Aorta (tissue), 5 donors: ENCODE results near the gene SMC5. TPM values are rescaled to one million over a fixed set of nuclear protein-coding genes. Genes with fewer than 3 reads are reported as not detected.
"Not testable (repeated sequence)": the region's sequence is repeated elsewhere in the genome, so short reads cannot be mapped to it uniquely, and the experiment has no call there.

Source experiments
- ATAC-seq: fragments of 200-7000 bp; cut with Tn5 transposase; one replicate; pipeline ENCODE4 v1.9.1; 2022; ENCODE audit warnings: moderate library complexity; ENCODE audit not compliant: low FRiP score
- DNase-seq, 2 donors: peaks; one replicate each; pipeline ENCODE4 v3.0.0-alpha.2; 2020
- H3K27ac ChIP-seq, 2 donors: one replicate each; pipeline ENCODE4 v1.5.1; 2013; ENCODE audit warnings: low read length in 2 of 2, mild to moderate bottlenecking in 2 of 2, moderate library complexity in 2 of 2, control low read depth in 1 of 2, inconsistent platforms in 1 of 2, low read depth in 1 of 2
- H3K27me3 ChIP-seq, 2 donors: one replicate each; pipeline ENCODE4 v1.6.1; 2013; ENCODE audit warnings: control low read depth in 1 of 2, low read length in 1 of 2, mild to moderate bottlenecking in 1 of 2, moderate library complexity in 1 of 2; ENCODE audit not compliant: insufficient read depth in 2 of 2, control insufficient read depth in 1 of 2
- H3K36me3 ChIP-seq, 2 donors: one replicate each; pipeline ENCODE4 v1.6.1; 2013; ENCODE audit warnings: control low read depth in 1 of 2, low read length in 1 of 2, mild to moderate bottlenecking in 1 of 2; ENCODE audit not compliant: insufficient read depth in 2 of 2, control insufficient read depth in 1 of 2
- H3K4me1 ChIP-seq, 2 donors: one replicate each; pipeline ENCODE4 v1.6.1; 2013; ENCODE audit warnings: low read length in 2 of 2, control low read depth in 1 of 2, mild to moderate bottlenecking in 1 of 2, moderate library complexity in 1 of 2; ENCODE audit not compliant: insufficient read depth in 2 of 2, control insufficient read depth in 1 of 2
- H3K4me3 ChIP-seq, 2 donors: one replicate each; pipeline ENCODE4 v1.5.1; 2013; ENCODE audit warnings: low read length in 2 of 2, control low read depth in 1 of 2, mild to moderate bottlenecking in 1 of 2
- H3K9me3 ChIP-seq: one replicate; pipeline ENCODE4 v1.6.1; 2013; ENCODE audit warnings: mild to moderate bottlenecking, low read length; ENCODE audit not compliant: control insufficient read depth
- WGBS, 2 donors: extraction: QIAGEN DNeasy Blood & Tissue Kit; methylation state at CpG; one replicate each; pipeline ENCODE4 v1.1.7; 2013; 5-methylcytosine and 5-hydroxymethylcytosine counted together
- intact Hi-C, 2 donors: fragments of 100-400 bp; cut with DNase I; formaldehyde crosslinking; loops; one replicate each; pipeline versions ENCODE4 v1.14.2 to v1.15.0; 2022
- polyA plus RNA-seq, 2 donors: library from polyadenylated mRNA; stranded (reverse); fragments of 200-250 nt; gene quantifications; one replicate each; pipeline ENCODE4 v1.2.3, GENCODE V29; 2013
- total RNA-seq, 2 donors: library from RNA; stranded (reverse); fragmentation: NEBNext Ultra II Directional; extraction: Animal tissue kit (Norgen Biotek cat#: 25700); gene quantifications; one replicate each; pipeline ENCODE4 v1.2.1, GENCODE V29; 2021
- donor health status: healthy with polysubstance abuse.
- donor health status: Bipolar disorder and iron deficiency.
- donor health status: DM: no; HTN: no; CAD: no.
- donor health status: DM: no; HTN: no; CAD: no.
- donor health status: DM: yes; HTN: yes; CAD: no.

SMC5 gene
- total and polyA plus RNA-seq, 4 donors: 10.3 to 37.0 (median 27.7) TPM

- ATAC-seq: peak; percentile 38
- H3K27ac ChIP-seq: no peak overlapping the region
- intact Hi-C loops: loop anchor here (5.0 to 10.0 kb wide), 2 partner anchors 117 to 255 kb away; no protein-coding TSS in a partner anchor
- H3K9me3 ChIP-seq: no peaks in the 10 kb centered on the region
- H3K27me3 ChIP-seq: no peaks in the 10 kb centered on the region
- WGBS, 2 donors: 64 to 70% methylated on average over 3 of the region's 3 CpGs
- no peaks in the 10 kb centered on the region for H3K36me3 ChIP-seq
- no peak overlapping the region for H3K4me3 ChIP-seq
- no peaks in the 10 kb centered on the region for H3K4me1 ChIP-seq
- DNase-seq: no peak
These were observed 29.2 kb upstream of the SMC5 start for GRCh38 chr9:70229579-70229978.

GRCh38 chr9:70232476-70232875, 26.3 kb upstream of the SMC5 start:
- Histone ChIP-seq H3K36me3 (no peaks in the 10 kb centered on the region), H3K27ac (no peak overlapping the region), H3K27me3 (no peaks in the 10 kb centered on the region), H3K4me1 (no peaks in the 10 kb centered on the region), H3K9me3 (no peaks in the 10 kb centered on the region), H3K4me3 (no peak overlapping the region)
- 35 to 41% methylated on average over 4 of the region's 4 CpGs for WGBS, 2 donors
- DNase-seq: no peak
- no peak for ATAC-seq
- intact Hi-C loops: no loop called here

- H3K36me3 ChIP-seq, H3K27me3 ChIP-seq, H3K4me3 ChIP-seq, H3K9me3 ChIP-seq, H3K4me1 ChIP-seq, ATAC-seq, H3K27ac ChIP-seq, intact Hi-C loops, DNase-seq: not testable (repeated sequence)
- 93 to 94% methylated on average over 9 of the region's 9 CpGs for WGBS, 2 donors
These were observed 24.6 kb upstream of the SMC5 start for GRCh38 chr9:70234208-70234607.

- 93 to 96% methylated on average over 1 of the region's 1 CpG for WGBS, 2 donors
These were observed 12.8 kb upstream of the SMC5 start for GRCh38 chr9:70245952-70246351.

GRCh38 chr9:70250221-70250620, 8.6 kb upstream of the SMC5 start:
- no peak for DNase-seq
- Histone ChIP-seq H3K9me3 (no peaks in the 10 kb centered on the region), H3K27ac (no peak overlapping the region), H3K27me3 (no peaks in the 10 kb centered on the region), H3K4me1 (no peaks in the 10 kb centered on the region), H3K4me3 (no peak overlapping the region), H3K36me3 (no peaks in the 10 kb centered on the region)
- intact Hi-C loops: loop anchor here in 1 of 2 donors (10.0 kb wide), 3 partner anchors 125 to 275 kb away; partner anchors contain the start of gene KLF9
- WGBS, 2 donors: 98 to 99% methylated on average over 1 of the region's 1 CpG
- ATAC-seq: no peak

More at GRCh38 chr9:70245952-70246351, 12.8 kb upstream of the SMC5 start:
- DNase-seq, H3K9me3 ChIP-seq, H3K36me3 ChIP-seq, H3K27ac ChIP-seq, H3K4me1 ChIP-seq, ATAC-seq, intact Hi-C loops, H3K27me3 ChIP-seq, H3K4me3 ChIP-seq: not testable (repeated sequence)

- H3K4me3 ChIP-seq: peak overlapping the region in 1 of 2 donors; percentile 73
- DNase-seq (no peak), ATAC-seq (no peak)
- no peak overlapping the region for H3K27ac ChIP-seq
- no peaks in the 10 kb centered on the region for H3K36me3 ChIP-seq
- H3K4me1 ChIP-seq: peaks cover 0 to 1% of the 10 kb centered on the region in 2 donors
- intact Hi-C loops: loop anchor here in 1 of 2 donors (5.0 to 10.0 kb wide), 4 partner anchors 131 to 347 kb away; partner anchors contain the start of gene KLF9
- no peaks in the 10 kb centered on the region for H3K27me3 ChIP-seq
- H3K9me3 ChIP-seq: no peaks in the 10 kb centered on the region
These were observed 3.3 kb upstream of the SMC5 start for GRCh38 chr9:70255486-70255885.

- Histone ChIP-seq H3K27me3 (no peaks in the 10 kb centered on the region), H3K36me3 (no peaks in the 10 kb centered on the region), H3K9me3 (no peaks in the 10 kb centered on the region), H3K4me3 (peak overlapping the region; percentile 46 to 73), H3K27ac (peak overlapping the region in 1 of 2 donors; percentile 24), H3K4me1 (peaks cover 1 to 2% of the 10 kb centered on the region in 2 donors)
- DNase-seq: no peak
- intact Hi-C loops: loop anchor here in 1 of 2 donors (5.0 to 10.0 kb wide), 4 partner anchors 131 to 346 kb away; partner anchors contain the start of gene KLF9
- ATAC-seq: no peak
- 6 to 9% methylated on average over 7 of the region's 7 CpGs for WGBS, 2 donors
These were observed 2.6 kb upstream of the SMC5 start for GRCh38 chr9:70256123-70256551.

GRCh38 chr9:70257502-70257901, 1.3 kb upstream of the SMC5 start:
- Histone ChIP-seq H3K36me3 (no peaks in the 10 kb centered on the region), H3K4me3 (peak overlapping the region; percentile 41 to 44), H3K4me1 (peaks cover 6 to 10% of the 10 kb centered on the region in 2 donors), H3K27ac (peak overlapping the region in 1 of 2 donors; percentile 2), H3K27me3 (no peaks in the 10 kb centered on the region), H3K9me3 (no peaks in the 10 kb centered on the region)
- WGBS, 2 donors: 53 to 56% methylated on average over 3 of the region's 3 CpGs
- intact Hi-C loops: loop anchor here in 1 of 2 donors (5.0 to 10.0 kb wide), 4 partner anchors 133 to 345 kb away; partner anchors contain the start of gene KLF9
- DNase-seq: no peak
- no peak for ATAC-seq

GRCh38 chr9:70257991-70258691, 637 bp upstream of the SMC5 start:
- WGBS, 2 donors: 3 to 4% methylated on average over 26 to 27 of the region's 27 CpGs
- H3K36me3 ChIP-seq: no peaks in the 10 kb centered on the region
- intact Hi-C loops: loop anchor here in 1 of 2 donors (5.0 to 10.0 kb wide), 4 partner anchors 133 to 344 kb away; partner anchors contain the start of gene KLF9
- peak overlapping the region; percentile 23 to 71 for H3K27ac ChIP-seq
- no peaks in the 10 kb centered on the region for H3K9me3 ChIP-seq
- peaks cover 6 to 10% of the 10 kb centered on the region in 2 donors for H3K4me1 ChIP-seq
- DNase-seq: peak in 1 of 2 donors; percentile 80
- H3K27me3 ChIP-seq: no peaks in the 10 kb centered on the region
- peak; percentile 82 for ATAC-seq
- H3K4me3 ChIP-seq: peak overlapping the region; percentile 41 to 44
